Activated CD4-positive, CD25-positive, alpha-beta regulatory T cell treated with anti-CD3 and anti-CD28 coated beads, Interleukin-2, amount 50 U/mL, for 24 hours (primary cell): ENCODE data around the gene DSCAML1.
A peak's percentile ranks its signal among the peaks of the same experiment; 100 is the strongest.

Experiments used
- ATAC-seq, 2 donors: fragments of 150-1000 bp; cut with Tn5 transposase; one replicate each; pipeline ENCODE4 v1.10.0; 2021; ENCODE audit warnings: mild to moderate bottlenecking in 1 of 2, moderate library complexity in 1 of 2

The DSCAML1 gene

GRCh38 chr11:117830674-117831351 lies 33.8 kb upstream of the DSCAML1 start:
- ATAC-seq: no peak

- ATAC-seq: no peak
Observed at GRCh38 chr11:117830072-117830471, 33.1 kb upstream of the DSCAML1 start.

- no peak for ATAC-seq
Observed at GRCh38 chr11:117829369-117829725, 32.3 kb upstream of the DSCAML1 start.

GRCh38 chr11:117828611-117829368 lies 31.8 kb upstream of the DSCAML1 start:
- ATAC-seq: peak; percentile 99

- no peak for ATAC-seq
Observed at GRCh38 chr11:117827521-117828511, 30.8 kb upstream of the DSCAML1 start.

- no peak for ATAC-seq
Observed at GRCh38 chr11:117826832-117827231, 29.8 kb upstream of the DSCAML1 start.

GRCh38 chr11:117826190-117826570 lies 29.2 kb upstream of the DSCAML1 start:
- ATAC-seq: no peak

GRCh38 chr11:117825538-117826189 lies 28.6 kb upstream of the DSCAML1 start:
- ATAC-seq: no peak

- ATAC-seq: no peak
Observed at GRCh38 chr11:117824571-117825537, 27.8 kb upstream of the DSCAML1 start, which contains the start of gene FXYD2. Gene FXYD2, minus strand, starts transcription at chr11:117824744. Its CDS starts 66 bp downstream, at chr11:117824678.

- no peak for ATAC-seq
Observed at GRCh38 chr11:117823946-117824420, 27.0 kb upstream of the DSCAML1 start.

- ATAC-seq: peak; percentile 40 to 58
Observed at GRCh38 chr11:117823294-117823945, 26.4 kb upstream of the DSCAML1 start.

GRCh38 chr11:117822074-117823033 lies 25.3 kb upstream of the DSCAML1 start:
- no peak for ATAC-seq

GRCh38 chr11:117821431-117821830 lies 24.4 kb upstream of the DSCAML1 start:
- no peak for ATAC-seq

- ATAC-seq: no peak
Observed at GRCh38 chr11:117820516-117820915, 23.5 kb upstream of the DSCAML1 start.

GRCh38 chr11:117820071-117820470 lies 23.1 kb upstream of the DSCAML1 start:
- ATAC-seq: no peak

- no peak for ATAC-seq
Observed at GRCh38 chr11:117819096-117820040, 22.4 kb upstream of the DSCAML1 start.

- ATAC-seq: peak; percentile 28 to 43
Observed at GRCh38 chr11:117818041-117818873, 21.2 kb upstream of the DSCAML1 start.
